ENCODE measurements around the gene SENP6.
"Not testable (repeated sequence)": the region's sequence is repeated elsewhere in the genome, so short reads cannot be mapped to it uniquely, and the experiment has no call there.

SENP6 gene, protein sequence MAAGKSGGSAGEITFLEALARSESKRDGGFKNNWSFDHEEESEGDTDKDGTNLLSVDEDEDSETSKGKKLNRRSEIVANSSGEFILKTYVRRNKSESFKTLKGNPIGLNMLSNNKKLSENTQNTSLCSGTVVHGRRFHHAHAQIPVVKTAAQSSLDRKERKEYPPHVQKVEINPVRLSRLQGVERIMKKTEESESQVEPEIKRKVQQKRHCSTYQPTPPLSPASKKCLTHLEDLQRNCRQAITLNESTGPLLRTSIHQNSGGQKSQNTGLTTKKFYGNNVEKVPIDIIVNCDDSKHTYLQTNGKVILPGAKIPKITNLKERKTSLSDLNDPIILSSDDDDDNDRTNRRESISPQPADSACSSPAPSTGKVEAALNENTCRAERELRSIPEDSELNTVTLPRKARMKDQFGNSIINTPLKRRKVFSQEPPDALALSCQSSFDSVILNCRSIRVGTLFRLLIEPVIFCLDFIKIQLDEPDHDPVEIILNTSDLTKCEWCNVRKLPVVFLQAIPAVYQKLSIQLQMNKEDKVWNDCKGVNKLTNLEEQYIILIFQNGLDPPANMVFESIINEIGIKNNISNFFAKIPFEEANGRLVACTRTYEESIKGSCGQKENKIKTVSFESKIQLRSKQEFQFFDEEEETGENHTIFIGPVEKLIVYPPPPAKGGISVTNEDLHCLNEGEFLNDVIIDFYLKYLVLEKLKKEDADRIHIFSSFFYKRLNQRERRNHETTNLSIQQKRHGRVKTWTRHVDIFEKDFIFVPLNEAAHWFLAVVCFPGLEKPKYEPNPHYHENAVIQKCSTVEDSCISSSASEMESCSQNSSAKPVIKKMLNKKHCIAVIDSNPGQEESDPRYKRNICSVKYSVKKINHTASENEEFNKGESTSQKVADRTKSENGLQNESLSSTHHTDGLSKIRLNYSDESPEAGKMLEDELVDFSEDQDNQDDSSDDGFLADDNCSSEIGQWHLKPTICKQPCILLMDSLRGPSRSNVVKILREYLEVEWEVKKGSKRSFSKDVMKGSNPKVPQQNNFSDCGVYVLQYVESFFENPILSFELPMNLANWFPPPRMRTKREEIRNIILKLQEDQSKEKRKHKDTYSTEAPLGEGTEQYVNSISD

DNA sequence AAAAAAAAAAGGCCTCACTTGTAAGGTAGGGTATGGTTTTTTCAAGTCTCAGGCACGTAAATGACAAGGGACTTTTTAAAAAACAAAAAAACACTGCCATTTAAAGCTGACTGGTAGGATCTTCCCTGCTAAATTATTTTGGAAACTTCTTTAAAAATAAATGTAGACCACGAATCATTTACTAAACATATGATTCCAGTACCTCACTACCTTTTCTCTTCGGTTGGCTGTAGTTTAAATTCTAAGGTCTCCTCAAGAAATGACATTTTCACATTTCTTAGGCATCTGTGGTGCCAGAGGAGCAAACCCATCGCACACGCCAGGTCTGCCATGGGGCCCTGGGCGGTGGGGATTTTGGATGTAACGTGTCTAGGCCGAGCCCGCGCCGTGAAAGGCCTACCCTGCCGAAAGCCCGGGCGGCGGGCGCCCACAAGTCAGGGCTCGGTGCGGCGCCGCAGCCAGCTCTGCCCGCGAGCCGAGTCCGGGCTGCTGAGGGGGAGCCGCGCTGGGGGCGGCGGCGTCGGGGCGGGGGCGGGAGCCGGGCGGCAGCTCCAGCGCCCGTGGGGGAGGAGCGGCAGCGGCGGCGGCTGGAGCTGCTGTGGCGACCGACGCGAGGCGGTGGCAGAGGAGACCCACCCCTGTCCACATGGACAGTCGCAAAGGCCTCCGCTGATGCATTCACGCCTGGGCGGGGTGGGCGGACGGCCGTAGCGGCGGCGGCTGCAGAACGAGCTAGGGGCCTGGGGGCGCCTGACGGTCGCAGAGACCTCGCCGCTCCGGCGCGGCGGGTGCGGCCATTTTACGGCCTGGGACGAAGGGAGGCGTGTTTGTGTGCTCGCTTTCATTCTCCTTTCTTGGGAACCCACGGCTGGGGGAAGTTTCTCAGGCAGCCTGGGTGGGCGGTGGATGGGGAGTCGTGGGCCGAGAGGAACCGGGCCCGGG is at the start of gene SENP6:
TSS of gene SENP6 (plus strand) at position 577 of the 942 bp plus-strand sequence. CDS start 645 bp downstream, outside the sequence.
- Histone ChIP-seq H3K36me3 (ENCODE audit: control insufficient read depth, insufficient read depth, low read length) (no peaks in the 10 kb centered on the region), H3K4me3 (ENCODE audit: low read length) (peak within 1 kb of the TSS; percentile 86), H3K4me1 (ENCODE audit: control insufficient read depth, insufficient read depth, low read length) (no peaks in the 10 kb centered on the region), H3K9ac (ENCODE audit: low read length) (peak within 1 kb of the TSS; percentile 99), H3K27me3 (ENCODE audit: control insufficient read depth, insufficient read depth, low read length) (no peaks in the 10 kb centered on the region), H3K9me3 (ENCODE audit: control insufficient read depth, low read length) (no peaks in the 10 kb centered on the region)

- Histone ChIP-seq H3K9ac (ENCODE audit: low read length) (no peak overlapping the region), H3K9me3 (ENCODE audit: control insufficient read depth, low read length) (no peaks in the 10 kb centered on the region), H3K4me1 (ENCODE audit: control insufficient read depth, insufficient read depth, low read length) (no peaks in the 10 kb centered on the region), H3K36me3 (ENCODE audit: control insufficient read depth, insufficient read depth, low read length) (no peaks in the 10 kb centered on the region), H3K27me3 (ENCODE audit: control insufficient read depth, insufficient read depth, low read length) (no peaks in the 10 kb centered on the region), H3K4me3 (ENCODE audit: low read length) (no peak overlapping the region)
These were observed 45.4 kb upstream of the SENP6 start for GRCh38 chr6:75556240-75556639.

GRCh38 chr6:75557068-75557467 is 44.6 kb upstream of the SENP6 start:
- H3K27me3 ChIP-seq (ENCODE audit: control insufficient read depth, insufficient read depth, low read length), result no peaks in the 10 kb centered on the region
- H3K4me1 ChIP-seq (ENCODE audit: control insufficient read depth, insufficient read depth, low read length), result no peaks in the 10 kb centered on the region
- H3K36me3 ChIP-seq (ENCODE audit: control insufficient read depth, insufficient read depth, low read length), result no peaks in the 10 kb centered on the region
- H3K9ac ChIP-seq (ENCODE audit: low read length), result no peak overlapping the region
- no peaks in the 10 kb centered on the region for H3K9me3 ChIP-seq (ENCODE audit: control insufficient read depth, low read length)
- H3K4me3 ChIP-seq (ENCODE audit: low read length), result no peak overlapping the region

- H3K9me3 ChIP-seq (ENCODE audit: control insufficient read depth, low read length), result no peaks in the 10 kb centered on the region
- no peaks in the 10 kb centered on the region for H3K27me3 ChIP-seq (ENCODE audit: control insufficient read depth, insufficient read depth, low read length)
- H3K4me3 ChIP-seq (ENCODE audit: low read length), result no peak overlapping the region
- no peaks in the 10 kb centered on the region for H3K36me3 ChIP-seq (ENCODE audit: control insufficient read depth, insufficient read depth, low read length)
- H3K4me1 ChIP-seq (ENCODE audit: control insufficient read depth, insufficient read depth, low read length), result no peaks in the 10 kb centered on the region
- H3K9ac ChIP-seq (ENCODE audit: low read length), result no peak overlapping the region
These were observed 38.6 kb upstream of the SENP6 start for GRCh38 chr6:75563032-75563431.

DNA sequence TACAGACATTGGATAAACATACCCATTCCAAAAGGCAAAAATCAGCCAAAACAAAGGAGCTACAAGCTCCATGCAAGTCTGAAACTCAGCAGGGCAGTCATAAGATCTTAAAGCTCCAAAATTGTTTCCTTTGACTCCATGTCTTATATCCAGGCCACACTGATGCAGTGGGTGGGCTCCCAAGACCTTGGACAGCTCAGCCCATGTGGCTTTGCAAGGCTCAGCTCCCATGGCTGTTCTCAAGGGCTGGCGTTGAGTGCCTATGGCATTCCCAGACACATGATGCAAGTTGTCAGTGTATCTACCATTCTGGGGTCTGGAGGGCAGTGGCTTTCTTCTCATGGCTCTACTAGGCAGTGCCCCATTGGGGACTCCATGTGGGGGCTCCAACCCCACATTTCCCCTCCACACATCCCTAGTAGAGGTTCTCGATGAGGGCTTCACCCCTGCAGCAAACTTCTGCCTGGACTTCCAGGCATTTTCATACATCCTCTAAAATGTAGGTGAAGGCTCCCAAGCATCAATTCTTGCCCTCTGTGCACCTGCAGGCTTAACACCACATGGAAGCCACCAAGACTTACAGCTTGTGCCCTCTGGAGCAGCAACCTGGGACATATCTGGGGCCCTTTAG is 35.4 kb upstream of the SENP6 start:
- no peaks in the 10 kb centered on the region for H3K4me1 ChIP-seq (ENCODE audit: control insufficient read depth, insufficient read depth, low read length)
- H3K9ac ChIP-seq (ENCODE audit: low read length), result no peak overlapping the region
- no peaks in the 10 kb centered on the region for H3K36me3 ChIP-seq (ENCODE audit: control insufficient read depth, insufficient read depth, low read length)
- no peak overlapping the region for H3K4me3 ChIP-seq (ENCODE audit: low read length)
- H3K27me3 ChIP-seq (ENCODE audit: control insufficient read depth, insufficient read depth, low read length), result no peaks in the 10 kb centered on the region
- no peaks in the 10 kb centered on the region for H3K9me3 ChIP-seq (ENCODE audit: control insufficient read depth, low read length)

DNA sequence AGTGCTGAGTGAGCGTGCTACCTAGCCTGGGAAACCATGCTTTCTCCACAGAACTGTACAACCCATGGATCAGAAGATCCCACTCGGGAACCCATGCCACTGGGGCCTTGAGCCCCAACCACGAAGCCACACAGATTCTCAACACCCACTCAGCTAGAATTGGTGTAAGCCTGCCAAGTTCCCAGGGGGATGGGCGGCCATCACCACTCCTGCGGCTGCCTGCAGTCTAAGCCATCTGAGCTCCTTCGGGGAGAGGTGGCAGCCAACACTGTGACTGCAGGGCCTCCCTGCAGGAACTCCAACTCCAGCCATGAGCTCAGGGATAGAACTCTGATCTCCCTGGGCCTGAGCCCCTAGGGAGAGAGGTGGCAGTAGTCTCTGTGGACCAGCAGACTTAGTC is 33.6 kb upstream of the SENP6 start:
- Histone ChIP-seq H3K9ac (ENCODE audit: low read length) (no peak overlapping the region), H3K9me3 (ENCODE audit: control insufficient read depth, low read length) (no peaks in the 10 kb centered on the region), H3K4me1 (ENCODE audit: control insufficient read depth, insufficient read depth, low read length) (no peaks in the 10 kb centered on the region), H3K36me3 (ENCODE audit: control insufficient read depth, insufficient read depth, low read length) (no peaks in the 10 kb centered on the region), H3K27me3 (ENCODE audit: control insufficient read depth, insufficient read depth, low read length) (no peaks in the 10 kb centered on the region), H3K4me3 (ENCODE audit: low read length) (no peak overlapping the region)

GRCh38 chr6:75568965-75569364 is 32.7 kb upstream of the SENP6 start:
- Histone ChIP-seq H3K27me3 (ENCODE audit: control insufficient read depth, insufficient read depth, low read length) (no peaks in the 10 kb centered on the region), H3K9ac (ENCODE audit: low read length) (no peak overlapping the region), H3K4me3 (ENCODE audit: low read length) (no peak overlapping the region), H3K4me1 (ENCODE audit: control insufficient read depth, insufficient read depth, low read length) (no peaks in the 10 kb centered on the region), H3K9me3 (ENCODE audit: control insufficient read depth, low read length) (no peaks in the 10 kb centered on the region), H3K36me3 (ENCODE audit: control insufficient read depth, insufficient read depth, low read length) (no peaks in the 10 kb centered on the region)

GRCh38 chr6:75570671-75571070 is 31.0 kb upstream of the SENP6 start:
- H3K36me3 ChIP-seq (ENCODE audit: control insufficient read depth, insufficient read depth, low read length); H3K4me3 ChIP-seq (ENCODE audit: low read length); H3K4me1 ChIP-seq (ENCODE audit: control insufficient read depth, insufficient read depth, low read length); H3K27me3 ChIP-seq (ENCODE audit: control insufficient read depth, insufficient read depth, low read length); H3K9ac ChIP-seq (ENCODE audit: low read length); H3K9me3 ChIP-seq (ENCODE audit: control insufficient read depth, low read length): not testable (repeated sequence)

DNA sequence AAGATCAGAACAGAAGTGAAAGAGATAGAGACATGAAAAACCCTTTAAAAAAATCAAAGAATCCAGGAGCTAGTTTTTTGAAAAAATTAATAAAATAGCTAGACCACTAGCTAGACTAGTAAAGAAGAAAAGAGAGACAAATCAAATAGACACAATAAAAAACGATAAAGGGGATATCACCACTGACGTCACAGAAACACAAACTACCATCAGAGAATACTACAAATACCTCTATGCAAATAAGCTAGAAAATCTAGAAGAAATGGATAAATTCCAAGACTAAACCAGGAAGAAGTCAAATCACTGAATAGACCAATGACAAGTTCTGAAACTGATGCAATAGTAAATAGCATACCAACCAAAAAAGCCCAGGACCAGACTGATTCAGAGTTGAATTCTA is 29.6 kb upstream of the SENP6 start:
- no peaks in the 10 kb centered on the region for H3K4me1 ChIP-seq (ENCODE audit: control insufficient read depth, insufficient read depth, low read length)
- H3K9me3 ChIP-seq (ENCODE audit: control insufficient read depth, low read length), result no peaks in the 10 kb centered on the region
- H3K9ac ChIP-seq (ENCODE audit: low read length), result no peak overlapping the region
- no peak overlapping the region for H3K4me3 ChIP-seq (ENCODE audit: low read length)
- no peaks in the 10 kb centered on the region for H3K36me3 ChIP-seq (ENCODE audit: control insufficient read depth, insufficient read depth, low read length)
- no peaks in the 10 kb centered on the region for H3K27me3 ChIP-seq (ENCODE audit: control insufficient read depth, insufficient read depth, low read length)

GRCh38 chr6:75579951-75580350 is 21.7 kb upstream of the SENP6 start:
- Histone ChIP-seq H3K9me3 (ENCODE audit: control insufficient read depth, low read length) (no peaks in the 10 kb centered on the region), H3K9ac (ENCODE audit: low read length) (no peak overlapping the region), H3K27me3 (ENCODE audit: control insufficient read depth, insufficient read depth, low read length) (no peaks in the 10 kb centered on the region), H3K36me3 (ENCODE audit: control insufficient read depth, insufficient read depth, low read length) (no peaks in the 10 kb centered on the region), H3K4me3 (ENCODE audit: low read length) (no peak overlapping the region), H3K4me1 (ENCODE audit: control insufficient read depth, insufficient read depth, low read length) (no peaks in the 10 kb centered on the region)

DNA sequence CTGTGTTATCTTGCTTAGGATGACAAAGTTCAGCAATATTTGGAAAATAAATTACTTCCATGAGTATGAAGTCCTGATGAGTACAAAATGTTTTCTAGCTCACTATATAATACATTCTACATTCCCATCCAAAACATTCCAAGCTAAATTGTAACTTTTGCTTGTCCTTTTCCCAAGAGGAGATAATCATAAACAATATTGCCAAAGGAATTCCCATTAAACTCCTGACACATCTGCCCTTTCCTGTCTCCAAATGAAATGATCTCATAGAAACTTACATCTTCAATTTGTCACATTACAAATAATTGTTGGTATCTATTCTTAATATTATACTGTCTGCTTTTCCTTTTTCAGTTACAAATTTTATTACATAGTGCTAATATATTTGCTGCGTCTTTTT is 20.4 kb upstream of the SENP6 start:
- Histone ChIP-seq H3K4me1 (ENCODE audit: control insufficient read depth, insufficient read depth, low read length) (no peaks in the 10 kb centered on the region), H3K9ac (ENCODE audit: low read length) (no peak overlapping the region), H3K9me3 (ENCODE audit: control insufficient read depth, low read length) (no peaks in the 10 kb centered on the region), H3K4me3 (ENCODE audit: low read length) (no peak overlapping the region), H3K27me3 (ENCODE audit: control insufficient read depth, insufficient read depth, low read length) (no peaks in the 10 kb centered on the region), H3K36me3 (ENCODE audit: control insufficient read depth, insufficient read depth, low read length) (no peaks in the 10 kb centered on the region)

Data from mucosa of stomach (tissue), 1 donor.